Karpas-422 (cell line): ENCODE measurements around the gene HSP90AA1. TPM values are rescaled to one million over a fixed set of nuclear protein-coding genes. Genes with fewer than 3 reads are reported as not detected.

Experiments used
- DNase-seq: peaks from one replicate; pipeline ENCODE4 v3.0.0-alpha.2; 2015
- H2AFZ ChIP-seq: fragments of 200-600 bp; sonication (generic); 2 replicates; pipeline ENCODE4 v1.6.1; 2014; ENCODE audit warnings: antibody characterized with exemption, low read length, mixed read lengths
- H3K27ac ChIP-seq: fragments of 200-600 bp; sonication (generic); 2 replicates; pipeline ENCODE4 v1.5.1; 2014; ENCODE audit warnings: mild to moderate bottlenecking, low read length, moderate library complexity
- H3K27me3 ChIP-seq: fragments of 200-600 bp; sonication (generic); 2 replicates; pipeline ENCODE4 v1.6.1; 2014; ENCODE audit warnings: low read length, mixed read lengths
- H3K36me3 ChIP-seq: fragments of 200-600 bp; sonication (generic); 2 replicates; pipeline ENCODE4 v1.6.1; 2014; ENCODE audit warnings: low read length, mixed read lengths; ENCODE audit not compliant: insufficient read depth
- H3K4me1 ChIP-seq: fragments of 200-600 bp; sonication (generic); 2 replicates; pipeline ENCODE4 v1.6.1; 2014; ENCODE audit warnings: mild to moderate bottlenecking, low read length, mixed read lengths
- H3K4me2 ChIP-seq: fragments of 200-600 bp; sonication (generic); 2 replicates; pipeline ENCODE4 v1.6.1; 2014; ENCODE audit warnings: low read length, low read depth, mild to moderate bottlenecking; ENCODE audit not compliant: poor library complexity, severe bottlenecking
- H3K4me3 ChIP-seq: fragments of 200-600 bp; sonication (generic); 2 replicates; pipeline ENCODE4 v1.5.1; 2014; ENCODE audit warnings: mild to moderate bottlenecking, antibody characterized with exemption, low read length, mixed read lengths
- H3K79me2 ChIP-seq: fragments of 200-600 bp; sonication (generic); 2 replicates; pipeline ENCODE4 v1.6.1; 2014; ENCODE audit warnings: mild to moderate bottlenecking, low read length, mixed read lengths
- H3K9ac ChIP-seq: fragments of 200-600 bp; sonication (generic); 2 replicates; pipeline ENCODE4 v1.6.0; 2014; ENCODE audit warnings: low read length
- H3K9me2 ChIP-seq: fragments of 200-600 bp; sonication (generic), shearing (Covaris generic); replicated peaks from 2 replicates; pipeline ENCODE4 v1.6.0; 2014; ENCODE audit warnings: mild to moderate bottlenecking, low read length, moderate library complexity; ENCODE audit not compliant: insufficient read depth
- H3K9me3 ChIP-seq: fragments of 300-700, 200-600 bp; sonication (generic); 2 replicates; pipeline ENCODE4 v1.6.1; 2014; ENCODE audit warnings: low read length, mixed read lengths
- H4K20me1 ChIP-seq: fragments of 200-600 bp; sonication (generic); 2 replicates; pipeline ENCODE4 v1.6.1; 2014; ENCODE audit warnings: mild to moderate bottlenecking, antibody characterized with exemption, low read length, low read depth; ENCODE audit not compliant: insufficient read depth
- total RNA-seq: library from RNA; depleted of rRNA; stranded (reverse); fragments of >200 nt; shearing (Covaris generic); gene quantifications from 2 replicates; pipeline ENCODE4 v1.2.3, GENCODE V29; 2014; ENCODE audit warnings: low replicate concordance

HSP90AA1 gene
- total RNA-seq, 1 experiment from 2014 or later, result 505 TPM

GRCh38 chr14:102057480-102058114 is 29.2 kb downstream of the HSP90AA1 start:
- no peak for DNase-seq
- Histone ChIP-seq H3K79me2 (no peaks in the 10 kb centered on the region), H3K4me3 (no peak overlapping the region), H3K27me3 (no peaks in the 10 kb centered on the region), H3K27ac (no peak overlapping the region), H3K9me2 (no peaks in the 10 kb centered on the region), H3K36me3 (peaks cover 6% of the 10 kb centered on the region; the same call in 1 of the 2 replicates), H4K20me1 (no peaks in the 10 kb centered on the region), H3K9me3 (no peaks in the 10 kb centered on the region), H3K9ac (no peak overlapping the region), H3K4me1 (no peaks in the 10 kb centered on the region), H3K4me2 (no peak overlapping the region), H2AFZ (no peak overlapping the region)

- H3K27ac ChIP-seq, result no peak overlapping the region
- no peaks in the 10 kb centered on the region for H3K9me2 ChIP-seq
- no peaks in the 10 kb centered on the region for H3K27me3 ChIP-seq
- peaks cover 11% of the 10 kb centered on the region; the same call in 1 of the 2 replicates for H3K36me3 ChIP-seq
- H3K4me1 ChIP-seq, result no peaks in the 10 kb centered on the region
- H3K9ac ChIP-seq, result no peak overlapping the region
- no peaks in the 10 kb centered on the region for H3K9me3 ChIP-seq
- H4K20me1 ChIP-seq, result no peaks in the 10 kb centered on the region
- H2AFZ ChIP-seq, result no peak overlapping the region
- H3K79me2 ChIP-seq, result no peaks in the 10 kb centered on the region
- DNase-seq, result no peak
- no peak overlapping the region for H3K4me2 ChIP-seq
- H3K4me3 ChIP-seq, result no peak overlapping the region
These were observed 30.0 kb downstream of the HSP90AA1 start for GRCh38 chr14:102056694-102057442.

GRCh38 chr14:102055181-102055901 is 31.5 kb downstream of the HSP90AA1 start:
- Histone ChIP-seq H3K79me2 (no peaks in the 10 kb centered on the region), H3K9ac (no peak overlapping the region), H3K4me1 (no peaks in the 10 kb centered on the region), H4K20me1 (no peaks in the 10 kb centered on the region), H3K9me3 (no peaks in the 10 kb centered on the region), H3K4me2 (no peak overlapping the region), H3K9me2 (no peaks in the 10 kb centered on the region), H3K4me3 (no peak overlapping the region), H3K27ac (no peak overlapping the region), H3K27me3 (no peaks in the 10 kb centered on the region), H2AFZ (no peak overlapping the region), H3K36me3 (peaks cover 18% of the 10 kb centered on the region)
- no peak for DNase-seq

GRCh38 chr14:102052522-102052921 is 34.3 kb downstream of the HSP90AA1 start:
- no peak for DNase-seq
- no peaks in the 10 kb centered on the region for H3K4me1 ChIP-seq
- no peak overlapping the region for H3K27ac ChIP-seq
- no peaks in the 10 kb centered on the region for H4K20me1 ChIP-seq
- no peaks in the 10 kb centered on the region for H3K27me3 ChIP-seq
- H3K4me2 ChIP-seq, result no peak overlapping the region
- H3K9me2 ChIP-seq, result no peaks in the 10 kb centered on the region
- no peak overlapping the region for H2AFZ ChIP-seq
- H3K9me3 ChIP-seq, result no peaks in the 10 kb centered on the region
- no peak overlapping the region for H3K4me3 ChIP-seq
- H3K36me3 ChIP-seq, result peaks cover 38% of the 10 kb centered on the region
- no peaks in the 10 kb centered on the region for H3K79me2 ChIP-seq
- H3K9ac ChIP-seq, result no peak overlapping the region

GRCh38 chr14:102050625-102051024 is 36.2 kb downstream of the HSP90AA1 start:
- H3K9me2 ChIP-seq, result no peaks in the 10 kb centered on the region
- 0 out of 2 replicates have a peak, but pooled peaks cover 3% of the 10 kb centered on the region for H4K20me1 ChIP-seq
- H3K4me1 ChIP-seq, result no peaks in the 10 kb centered on the region
- no peak overlapping the region for H3K9ac ChIP-seq
- no peak overlapping the region for H3K4me2 ChIP-seq
- H3K27me3 ChIP-seq, result no peaks in the 10 kb centered on the region
- no peak overlapping the region for H3K27ac ChIP-seq
- peaks cover 45% of the 10 kb centered on the region for H3K36me3 ChIP-seq
- no peak overlapping the region for H2AFZ ChIP-seq
- no peak for DNase-seq
- H3K79me2 ChIP-seq, result no peaks in the 10 kb centered on the region
- no peaks in the 10 kb centered on the region for H3K9me3 ChIP-seq
- H3K4me3 ChIP-seq, result no peak overlapping the region

- Histone ChIP-seq H3K4me1 (no peaks in the 10 kb centered on the region), H2AFZ (no peak overlapping the region), H3K27me3 (no peaks in the 10 kb centered on the region), H4K20me1 (0 out of 2 replicates have a peak, but pooled peaks cover 3% of the 10 kb centered on the region), H3K9me3 (no peaks in the 10 kb centered on the region), H3K27ac (no peak overlapping the region), H3K4me3 (no peak overlapping the region), H3K79me2 (no peaks in the 10 kb centered on the region), H3K4me2 (no peak overlapping the region), H3K9me2 (no peaks in the 10 kb centered on the region), H3K9ac (no peak overlapping the region), H3K36me3 (peaks cover 45% of the 10 kb centered on the region)
- DNase-seq, result no peak
These were observed 36.8 kb downstream of the HSP90AA1 start for GRCh38 chr14:102050026-102050405.

GRCh38 chr14:102049258-102050025 is 37.4 kb downstream of the HSP90AA1 start:
- H3K4me3 ChIP-seq, result no peak overlapping the region
- no peak overlapping the region for H3K27ac ChIP-seq
- H3K27me3 ChIP-seq, result no peaks in the 10 kb centered on the region
- 0 out of 2 replicates have a peak, but pooled peaks cover 3% of the 10 kb centered on the region for H4K20me1 ChIP-seq
- no peak overlapping the region for H3K9ac ChIP-seq
- H3K4me2 ChIP-seq, result no peak overlapping the region
- H3K4me1 ChIP-seq, result no peaks in the 10 kb centered on the region
- no peak for DNase-seq
- H3K9me3 ChIP-seq, result no peaks in the 10 kb centered on the region
- H3K9me2 ChIP-seq, result no peaks in the 10 kb centered on the region
- no peaks in the 10 kb centered on the region for H3K79me2 ChIP-seq
- H2AFZ ChIP-seq, result no peak overlapping the region
- peaks cover 49% of the 10 kb centered on the region for H3K36me3 ChIP-seq
